GM19324 (cell line): ENCODE data around the gene PCMTD2.
"Not testable (repeated sequence)": the region's sequence is repeated elsewhere in the genome, so short reads cannot be mapped to it uniquely, and the experiment has no call there.

Experiments
- ATAC-seq: cut with Tn5 transposase; IDR thresholded peaks from one replicate; pipeline ENCODE4 v1.9.1; 2021; ENCODE audit warnings: mild to moderate bottlenecking, moderate library complexity; ENCODE audit not compliant: unreplicated experiment, low FRiP score

PCMTD2 gene

GRCh38 chr20:64285579-64286446, 30.3 kb downstream of the PCMTD2 start:
- peak; percentile 90 for ATAC-seq

- not testable (repeated sequence) for ATAC-seq
These were observed 31.1 kb downstream of the PCMTD2 start for GRCh38 chr20:64286447-64287263.

- not testable (repeated sequence) for ATAC-seq
These were observed 31.7 kb downstream of the PCMTD2 start for GRCh38 chr20:64287264-64287590.

GRCh38 chr20:64292167-64292566, 36.6 kb downstream of the PCMTD2 start:
- ATAC-seq = not testable (repeated sequence)

GRCh38 chr20:64303086-64303485, 47.5 kb downstream of the PCMTD2 start:
- not testable (repeated sequence) for ATAC-seq

GRCh38 chr20:64313761-64314160, 58.2 kb downstream of the PCMTD2 start:
- ATAC-seq = not testable (repeated sequence)

- ATAC-seq = not testable (repeated sequence)
These were observed 59.8 kb downstream of the PCMTD2 start for GRCh38 chr20:64315381-64315780.

- ATAC-seq = not testable (repeated sequence)
These were observed 60.3 kb downstream of the PCMTD2 start for GRCh38 chr20:64315884-64316283.

GRCh38 chr20:64316415-64317083, 61.0 kb downstream of the PCMTD2 start:
- ATAC-seq = not testable (repeated sequence)

GRCh38 chr20:64317331-64317730, 61.8 kb downstream of the PCMTD2 start:
- not testable (repeated sequence) for ATAC-seq

GRCh38 chr20:64318056-64318455, 62.5 kb downstream of the PCMTD2 start:
- ATAC-seq = not testable (repeated sequence)

GRCh38 chr20:64322031-64322789, 66.7 kb downstream of the PCMTD2 start:
- not testable (repeated sequence) for ATAC-seq
